HS-5 (cell line): Measurements from ENCODE around the gene VSTM2B.

ENCODE experiments used
- DNase-seq: peaks from one replicate; pipeline ENCODE4 v3.0.0-alpha.2; 2012; ENCODE audit warnings: low read depth

VSTM2B gene

DNA sequence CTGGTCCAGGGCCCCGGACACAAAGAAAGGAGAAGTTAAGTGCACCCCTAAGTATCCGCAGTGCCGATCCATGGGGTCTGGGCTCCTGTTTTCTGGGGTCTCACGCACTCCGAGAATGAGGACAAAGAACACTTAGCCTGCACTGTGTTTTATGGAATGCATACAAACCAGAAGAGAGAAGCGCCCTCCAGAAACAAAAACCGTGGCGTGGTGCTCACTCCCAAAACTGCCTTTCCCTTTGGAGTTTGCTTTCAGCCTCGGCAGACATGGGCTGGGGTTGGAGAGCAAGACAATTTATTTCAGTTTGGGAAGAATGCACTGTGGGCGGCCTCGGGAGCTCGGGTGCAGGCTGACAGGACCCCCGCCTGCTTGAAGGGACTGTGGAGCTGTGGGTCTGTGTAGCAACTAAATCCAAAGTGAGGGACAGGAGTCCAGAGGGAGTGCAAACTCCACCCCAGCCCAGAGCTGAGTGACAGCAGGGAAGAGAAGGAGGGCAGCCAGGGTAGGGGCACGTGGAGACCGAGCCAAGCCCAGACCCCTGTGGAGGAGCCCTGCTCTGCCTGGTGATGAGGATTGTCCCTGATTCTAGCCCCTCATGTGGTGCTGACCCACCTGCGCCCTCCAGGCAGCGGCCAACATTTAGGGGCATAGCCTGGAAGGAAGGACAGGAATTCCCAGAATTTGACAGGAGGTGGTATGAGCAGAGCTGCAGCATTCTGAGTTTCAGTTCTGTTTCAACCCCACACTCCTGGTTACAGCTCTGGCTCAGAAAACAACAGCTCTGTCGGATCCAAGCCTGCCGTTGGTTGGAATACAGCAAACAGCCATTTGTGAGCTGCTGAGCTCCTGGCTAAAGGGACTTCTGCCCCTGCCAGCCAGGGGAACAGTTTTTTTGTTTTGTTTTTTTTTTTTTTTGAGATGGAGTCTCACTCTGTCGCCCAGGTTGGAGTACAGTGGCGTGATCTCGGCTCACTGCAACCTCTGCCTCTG, 42.5 kb downstream of the VSTM2B start:
- no peak for DNase-seq

DNA sequence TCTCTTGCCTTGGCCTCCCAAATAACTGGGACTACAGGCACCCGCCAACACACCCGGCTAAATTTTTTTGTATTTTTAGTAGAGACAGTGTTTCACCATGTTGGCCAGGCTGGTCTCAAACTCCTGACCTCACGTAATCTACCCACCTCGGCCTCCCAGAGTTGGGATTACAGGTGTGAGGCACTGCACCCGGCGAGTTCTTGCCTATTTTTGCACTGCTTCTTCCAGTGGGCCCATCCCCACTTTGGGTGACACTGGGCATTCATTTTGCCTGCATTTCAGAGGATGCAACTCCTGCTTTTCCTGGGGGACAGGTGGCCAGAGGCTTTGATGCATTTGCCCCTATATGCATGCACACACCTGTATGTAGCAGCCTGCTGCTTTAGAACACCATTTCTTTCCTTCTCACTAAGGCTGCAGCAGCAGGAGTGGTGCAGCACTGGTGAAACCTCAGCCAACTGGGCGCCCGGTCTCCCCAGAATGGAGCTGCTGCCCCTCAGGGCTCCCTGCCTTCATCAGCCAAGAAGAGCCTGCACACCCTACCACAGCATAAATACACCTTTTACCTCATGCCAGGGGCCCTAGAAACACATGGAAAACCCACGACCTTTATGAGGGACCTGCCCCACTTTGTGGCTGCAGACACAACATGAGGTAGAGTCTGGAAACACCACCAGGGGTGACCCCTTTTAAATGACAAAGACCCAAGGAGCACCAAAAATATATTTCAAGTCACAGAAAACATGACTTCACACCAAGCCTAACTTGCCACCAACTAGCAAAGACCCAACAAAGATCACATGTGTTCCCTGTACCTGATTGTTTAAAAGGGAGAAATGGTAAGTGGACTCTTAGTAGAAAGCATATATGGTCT, 43.5 kb downstream of the VSTM2B start:
- no peak for DNase-seq

DNA sequence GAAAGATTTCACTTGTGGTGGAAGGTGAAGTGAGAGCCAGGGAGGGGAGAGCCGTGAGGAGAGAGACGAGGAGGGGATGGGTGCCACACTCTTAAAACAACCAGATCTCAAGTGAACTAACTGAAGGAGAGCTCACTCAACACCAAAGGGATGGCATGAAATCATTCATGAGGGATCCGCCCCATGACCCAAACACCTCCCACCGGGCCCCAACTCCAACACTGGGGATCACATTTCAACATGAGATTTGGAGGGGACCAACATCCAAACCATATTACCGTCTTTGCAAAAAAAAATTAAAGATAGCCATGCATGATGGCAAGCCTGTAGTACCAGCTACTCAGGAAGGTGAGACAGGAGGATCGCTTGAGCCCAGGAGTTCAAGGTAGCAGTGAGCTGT, 45.4 kb downstream of the VSTM2B start:
- no peak for DNase-seq

DNA sequence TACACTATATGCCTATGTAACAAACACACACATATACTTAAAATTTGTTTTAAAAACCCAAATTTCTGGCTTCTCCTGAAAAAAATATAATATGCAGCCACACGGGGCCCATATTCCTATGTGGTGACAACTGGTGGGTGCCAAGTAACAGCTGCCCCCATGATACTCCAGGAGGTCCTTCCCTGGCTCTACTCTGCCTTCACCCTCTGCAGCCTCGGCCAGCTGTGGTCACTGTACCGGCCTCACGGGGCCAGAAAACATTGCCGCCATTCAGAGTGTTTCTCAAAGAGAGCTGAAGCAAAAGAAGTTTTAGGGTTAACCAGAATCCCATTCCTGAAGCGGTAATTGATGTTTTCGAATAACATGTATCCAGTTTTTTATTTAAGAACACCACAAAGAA, 47.7 kb downstream of the VSTM2B start:
- DNase-seq: no peak

DNA sequence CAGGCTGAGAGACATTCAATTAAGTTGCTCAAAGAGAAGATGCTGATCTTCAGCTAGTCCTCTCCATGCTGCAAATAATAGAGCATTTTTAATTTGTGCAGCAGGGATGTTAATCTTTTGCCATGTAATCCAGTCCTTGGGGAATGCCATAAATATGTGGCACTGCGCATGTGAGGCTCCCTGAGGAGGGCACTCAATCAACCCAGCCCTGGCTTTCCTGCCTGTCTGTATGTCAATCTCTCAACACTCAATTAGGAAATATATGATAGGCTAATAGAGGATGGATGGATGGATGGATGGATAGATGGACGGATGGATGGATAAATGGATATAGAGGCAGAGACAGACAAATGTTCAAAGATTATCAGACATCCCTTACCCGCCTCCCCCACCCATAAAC, 48.7 kb downstream of the VSTM2B start:
- no peak for DNase-seq

DNA sequence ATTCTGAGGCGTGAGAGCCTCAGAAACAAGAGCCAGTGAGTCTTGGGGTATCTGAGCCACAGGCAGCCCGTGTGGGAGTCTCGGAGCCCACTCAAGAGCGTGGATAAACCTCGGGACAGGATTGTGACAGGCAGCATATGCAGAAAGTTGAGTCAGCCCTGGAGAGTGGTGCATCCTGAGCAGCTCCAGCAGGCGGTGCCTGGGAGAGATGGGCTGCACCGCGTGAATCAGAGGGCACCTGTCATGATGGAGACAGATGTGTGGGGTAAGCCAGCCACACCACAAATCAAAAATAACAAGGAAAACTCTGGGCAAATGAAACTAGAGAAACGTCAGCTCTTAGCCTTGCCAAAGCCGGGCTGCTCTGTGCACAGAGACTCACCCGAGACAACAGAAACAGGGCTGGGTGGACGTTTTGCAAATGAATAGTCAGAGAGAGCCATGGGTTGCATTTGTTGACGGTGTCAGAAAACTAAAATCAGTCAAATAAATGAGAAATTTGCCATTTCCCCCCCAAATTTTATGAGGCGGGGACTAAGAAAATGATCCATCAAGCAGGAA, 50.3 kb downstream of the VSTM2B start:
- DNase-seq: no peak

DNA sequence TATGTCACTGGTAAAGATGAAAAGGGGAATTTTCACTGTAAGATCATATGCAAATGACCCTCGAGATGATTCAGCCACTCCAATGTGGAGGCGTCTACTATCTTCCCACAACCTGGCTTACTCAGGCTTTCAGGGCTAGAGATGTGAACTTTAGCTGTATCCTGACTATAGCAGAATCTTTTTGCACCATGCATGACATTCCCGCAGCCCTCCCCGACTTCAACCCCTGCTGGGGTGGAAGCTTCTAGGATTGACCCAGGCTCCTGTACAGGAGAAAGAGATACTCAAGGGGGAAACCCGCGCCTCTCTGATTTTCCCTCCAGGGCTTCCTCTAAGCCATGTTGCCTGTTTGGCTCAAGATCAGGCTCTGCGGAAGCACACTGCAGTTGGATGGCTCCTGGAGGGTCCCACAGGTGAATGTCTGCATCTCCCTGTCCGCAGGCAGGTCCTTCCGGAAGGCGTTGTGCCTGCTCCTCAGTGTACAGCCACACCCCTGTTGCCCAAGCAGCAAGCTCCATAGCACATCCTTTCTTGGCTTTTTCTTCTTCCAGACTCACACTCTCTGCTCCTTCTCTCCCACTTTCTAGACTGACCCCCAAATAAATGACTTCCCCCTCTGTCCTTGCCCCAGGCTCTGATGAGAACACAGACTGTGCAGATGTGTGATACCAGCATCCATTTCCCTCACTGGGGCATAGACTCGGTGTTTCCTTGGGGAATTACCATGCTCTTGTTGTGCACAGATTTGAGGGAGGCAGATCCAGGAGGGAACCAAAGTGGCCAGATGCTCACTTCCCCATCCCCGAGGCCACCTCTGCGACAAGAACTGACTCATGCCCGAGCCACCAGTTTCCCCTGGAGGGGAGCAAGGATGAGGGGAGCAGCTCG, 51.2 kb downstream of the VSTM2B start:
- no peak for DNase-seq

DNA sequence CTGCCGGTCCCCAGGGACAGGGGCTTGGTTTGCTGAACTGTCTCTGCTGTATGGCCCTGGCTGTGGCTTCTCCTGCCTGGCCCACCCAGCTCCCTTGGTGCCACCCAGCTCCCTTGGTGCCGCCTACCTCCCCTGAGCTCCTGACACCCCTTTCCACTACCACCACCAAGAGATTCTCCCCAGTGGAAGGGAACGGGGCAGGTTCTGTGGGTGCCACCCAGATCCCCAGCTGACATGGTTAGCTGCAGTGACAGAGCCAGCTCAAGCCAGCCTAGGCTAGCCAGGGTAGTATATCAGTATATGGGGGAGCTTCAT, 51.8 kb downstream of the VSTM2B start:
- no peak for DNase-seq

DNA sequence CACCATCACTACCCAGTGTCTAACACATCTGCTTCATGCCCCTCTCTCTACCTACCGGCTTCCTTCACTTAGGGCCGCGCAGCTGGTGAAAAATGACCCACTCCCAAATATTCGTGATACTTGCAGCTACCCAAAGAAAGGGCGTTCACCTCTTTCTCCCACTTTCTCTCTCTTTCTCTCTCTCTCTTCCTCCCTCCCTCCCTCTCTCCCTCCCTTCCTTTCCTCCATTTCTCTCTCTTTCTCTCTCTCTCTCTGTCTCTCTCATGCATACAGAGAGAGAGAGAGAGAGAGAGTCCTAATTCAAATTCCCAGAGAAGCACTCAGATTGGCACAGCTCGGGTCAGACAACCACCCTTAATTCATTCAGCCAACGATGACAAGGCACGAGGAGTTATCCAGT, 52.6 kb downstream of the VSTM2B start:
- no peak for DNase-seq

DNA sequence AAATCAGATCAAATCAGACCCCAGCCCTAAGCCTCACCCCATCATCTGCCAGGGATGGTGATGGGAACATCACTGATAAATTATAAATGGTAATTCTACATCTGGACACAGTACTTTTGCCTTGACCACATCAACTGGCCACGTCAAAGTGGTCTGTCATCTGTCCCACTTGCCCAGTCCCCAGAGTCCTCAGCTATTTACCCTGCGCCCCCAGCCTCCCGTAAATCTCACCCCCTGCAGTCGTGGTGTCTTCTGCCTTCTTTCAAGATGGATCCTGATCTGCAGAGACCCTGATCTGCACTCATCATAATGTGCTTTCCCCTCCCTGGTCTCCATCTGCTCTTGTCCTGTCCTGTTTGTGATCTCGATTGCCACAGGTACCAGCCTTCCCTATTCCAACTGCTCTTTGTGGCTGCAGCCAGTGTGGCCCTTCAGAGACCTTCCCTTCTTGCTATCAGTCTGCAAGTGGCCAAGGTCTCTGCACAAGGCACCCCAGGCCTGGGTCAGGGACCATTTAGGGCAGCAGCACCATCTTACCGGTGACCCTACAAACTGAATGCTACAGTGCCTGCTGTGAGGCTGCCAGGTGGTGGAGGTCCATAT, 53.6 kb downstream of the VSTM2B start:
- DNase-seq: no peak

DNA sequence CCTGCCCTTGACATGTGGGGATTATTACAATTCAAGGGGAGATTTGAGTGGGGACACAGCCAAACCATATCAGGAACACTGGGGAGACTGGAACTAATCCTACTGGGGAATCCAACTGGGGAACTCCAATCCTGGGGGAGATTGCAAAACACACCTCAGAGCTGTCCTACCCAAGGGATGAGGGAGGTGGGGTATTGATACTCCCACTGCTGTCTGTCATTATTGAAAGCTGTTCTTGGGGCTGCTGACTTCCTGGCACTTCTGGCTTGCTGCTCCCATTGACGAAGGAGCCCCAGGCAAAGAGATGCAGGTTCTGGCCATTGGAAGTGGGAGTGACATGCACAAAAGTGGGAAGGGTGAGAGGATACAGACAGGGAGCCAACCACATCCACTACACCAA, 55.6 kb downstream of the VSTM2B start:
- DNase-seq: no peak

DNA sequence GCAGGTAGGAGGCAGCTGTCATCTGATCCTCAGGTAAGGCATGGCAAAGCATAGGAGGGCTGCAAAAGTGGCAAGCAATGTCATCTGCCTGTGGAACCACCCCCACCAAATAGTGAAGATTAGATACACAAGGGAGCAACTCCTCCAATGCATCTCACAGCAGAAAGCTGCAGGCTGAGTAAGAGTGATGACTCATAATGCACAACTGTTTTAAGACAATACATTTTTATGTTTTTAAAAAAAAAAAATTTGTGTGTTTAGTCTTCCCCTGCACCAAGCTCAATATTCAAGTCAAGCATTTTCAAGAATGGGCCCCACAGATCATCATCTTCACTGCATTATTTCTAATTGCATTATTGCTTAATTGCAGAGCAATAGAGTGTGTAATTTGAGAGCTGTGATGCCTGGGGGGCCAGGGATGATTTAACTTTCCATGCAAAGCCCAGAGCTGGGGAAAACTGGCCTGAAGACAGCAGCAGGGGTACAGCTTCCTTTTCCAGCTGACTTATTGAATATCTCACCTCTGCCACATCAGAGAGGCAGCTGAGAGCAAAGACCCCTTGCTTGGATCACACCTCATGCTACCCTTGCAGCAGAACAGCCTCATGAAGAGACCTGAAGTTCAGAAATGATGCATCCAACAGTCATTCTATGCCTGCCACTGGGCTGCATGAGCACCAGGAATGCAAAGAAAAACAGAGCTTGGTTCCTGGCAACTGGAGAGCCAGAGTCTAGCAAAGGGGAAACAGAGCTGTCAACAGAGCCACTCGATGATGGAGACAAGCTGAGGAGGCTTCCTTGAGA, 57.6 kb downstream of the VSTM2B start:
- DNase-seq: no peak

DNA sequence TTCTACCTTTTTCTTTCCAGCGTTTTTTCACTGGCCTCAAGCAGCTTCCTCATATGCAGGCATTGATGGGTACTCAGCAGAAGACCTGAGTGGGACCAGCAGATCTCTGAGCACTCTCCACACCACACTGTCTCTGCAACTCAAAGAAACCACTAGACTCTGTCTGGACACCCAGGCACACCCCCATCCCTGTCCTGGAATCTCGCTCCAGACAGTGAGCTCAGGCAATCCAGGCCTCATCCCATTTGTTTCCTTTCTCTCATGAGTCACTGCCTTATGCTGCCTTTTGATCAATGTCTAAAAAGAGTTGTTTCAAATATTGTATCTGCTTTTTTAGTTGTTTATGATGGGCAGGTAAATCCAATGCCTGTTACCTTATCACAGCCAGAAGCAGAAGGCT, 60.6 kb downstream of the VSTM2B start:
- DNase-seq: no peak

DNA sequence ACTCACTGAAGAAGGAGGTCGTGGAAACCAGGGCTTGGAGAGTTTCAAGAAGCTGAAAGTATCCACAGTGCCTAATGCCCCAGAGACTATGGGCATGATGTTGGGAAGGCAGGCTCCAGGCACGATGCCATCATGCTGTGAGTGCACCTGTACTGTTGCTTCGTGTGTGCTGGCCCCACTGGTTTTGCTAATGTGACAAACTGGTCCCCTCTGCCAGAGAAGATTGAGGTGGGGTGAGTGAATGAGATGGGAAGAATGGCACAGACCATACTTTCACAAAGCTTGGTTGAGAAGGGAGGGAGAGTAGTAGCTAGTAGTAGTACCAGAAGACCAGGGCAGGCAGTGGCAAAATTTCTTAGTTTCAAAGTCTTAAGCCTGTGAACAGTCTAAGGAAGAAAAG, 61.3 kb downstream of the VSTM2B start:
- no peak for DNase-seq

DNA sequence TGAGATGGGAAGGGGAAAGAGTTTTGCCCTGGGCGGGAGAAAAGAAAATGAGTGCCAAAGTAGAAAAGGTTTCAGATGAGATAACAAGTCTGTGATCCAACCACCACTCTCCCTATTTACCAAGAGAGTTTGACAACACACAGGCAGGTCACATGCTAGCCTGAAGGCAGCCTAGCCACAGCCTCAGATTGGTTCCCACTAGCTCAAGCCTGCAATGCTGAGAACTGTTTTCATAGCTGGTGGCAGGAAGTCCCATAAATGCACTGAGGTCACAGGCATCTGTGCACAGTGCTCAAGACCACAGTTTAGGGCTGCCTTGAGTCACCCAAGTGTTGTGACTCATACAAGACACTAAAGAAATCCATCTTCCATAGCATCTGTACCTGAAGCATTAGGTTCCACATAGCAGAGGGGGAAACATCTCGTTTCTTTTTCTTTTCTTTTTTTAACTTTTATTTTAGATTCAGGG, 61.8 kb downstream of the VSTM2B start:
- no peak for DNase-seq

DNA sequence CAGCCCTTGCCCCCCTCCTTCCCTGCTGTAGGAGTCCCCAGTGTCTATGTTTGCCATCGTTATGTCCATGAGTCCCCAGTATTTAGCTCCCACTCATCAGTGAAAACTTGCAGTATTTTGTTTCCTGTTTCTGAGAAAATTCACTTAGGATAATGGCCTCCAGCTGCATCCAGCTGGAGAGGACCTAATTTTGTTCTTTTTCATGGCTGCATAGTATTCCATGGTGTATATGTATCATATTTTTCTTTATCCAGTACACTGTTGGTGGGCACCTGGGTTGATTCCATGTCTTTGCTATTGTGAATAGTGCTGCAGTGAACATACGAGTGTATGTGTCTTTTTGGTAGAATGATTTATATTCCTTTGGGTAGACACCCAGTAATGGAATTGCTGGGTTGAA, 62.3 kb downstream of the VSTM2B start:
- DNase-seq: no peak

DNA sequence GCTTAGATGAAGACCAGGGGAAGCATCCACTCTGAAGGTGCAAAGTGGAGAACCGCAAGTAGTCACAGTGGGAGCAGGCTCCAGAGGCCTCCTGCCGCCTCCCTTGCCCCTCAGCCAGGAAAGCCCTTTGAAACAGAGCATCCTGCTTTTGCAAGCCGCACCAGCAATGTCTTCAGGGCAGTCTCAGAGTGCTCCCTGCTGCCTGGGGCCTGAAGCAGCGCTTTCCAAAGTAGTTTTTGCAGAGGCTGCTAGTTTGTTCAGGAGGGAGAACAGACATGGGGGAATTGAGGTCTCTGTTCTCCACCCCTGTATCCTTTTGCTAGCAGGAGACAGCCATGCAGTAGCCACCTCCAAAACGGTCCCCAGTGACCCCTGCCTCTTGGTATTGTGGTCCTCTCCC, 64.5 kb downstream of the VSTM2B start:
- DNase-seq: no peak

DNA sequence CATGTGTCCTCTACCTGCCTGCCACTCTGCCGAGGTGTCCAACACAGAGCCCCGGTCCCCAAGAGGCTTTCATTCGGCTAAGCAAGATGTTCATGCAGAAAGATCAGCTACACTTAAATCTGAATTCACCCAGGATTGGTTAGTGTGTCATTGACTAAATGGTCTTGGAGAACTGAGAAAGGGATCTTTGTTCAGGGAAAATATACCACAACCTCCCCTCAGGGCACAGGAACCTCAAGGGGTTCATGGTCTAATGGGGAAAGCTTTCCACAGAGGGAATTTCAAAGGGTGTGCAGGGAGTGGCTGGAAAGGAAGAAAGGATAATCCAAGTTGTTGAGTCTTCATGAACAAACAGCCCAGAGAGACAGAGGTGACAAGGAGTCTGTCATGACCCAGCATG, 65.9 kb downstream of the VSTM2B start:
- no peak for DNase-seq

DNA sequence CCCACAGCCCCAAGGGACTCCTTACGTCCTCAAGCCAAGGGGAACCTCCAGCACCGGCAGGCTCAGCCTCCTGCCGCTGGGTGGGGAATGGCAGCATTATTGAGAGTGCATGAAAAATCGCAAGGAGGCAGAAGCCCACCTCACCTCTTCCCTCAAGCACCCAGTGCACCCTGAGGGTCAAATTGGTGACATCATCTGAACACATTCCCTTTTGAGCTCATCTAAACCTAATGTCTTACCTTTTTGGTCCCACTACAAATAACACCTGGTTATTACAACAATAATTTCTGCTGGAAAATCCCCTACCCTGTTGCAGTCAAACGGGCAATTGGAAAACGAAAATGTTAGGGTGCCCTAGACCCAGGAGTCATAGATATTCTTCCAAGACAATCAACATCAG, 68.1 kb downstream of the VSTM2B start:
- no peak for DNase-seq

DNA sequence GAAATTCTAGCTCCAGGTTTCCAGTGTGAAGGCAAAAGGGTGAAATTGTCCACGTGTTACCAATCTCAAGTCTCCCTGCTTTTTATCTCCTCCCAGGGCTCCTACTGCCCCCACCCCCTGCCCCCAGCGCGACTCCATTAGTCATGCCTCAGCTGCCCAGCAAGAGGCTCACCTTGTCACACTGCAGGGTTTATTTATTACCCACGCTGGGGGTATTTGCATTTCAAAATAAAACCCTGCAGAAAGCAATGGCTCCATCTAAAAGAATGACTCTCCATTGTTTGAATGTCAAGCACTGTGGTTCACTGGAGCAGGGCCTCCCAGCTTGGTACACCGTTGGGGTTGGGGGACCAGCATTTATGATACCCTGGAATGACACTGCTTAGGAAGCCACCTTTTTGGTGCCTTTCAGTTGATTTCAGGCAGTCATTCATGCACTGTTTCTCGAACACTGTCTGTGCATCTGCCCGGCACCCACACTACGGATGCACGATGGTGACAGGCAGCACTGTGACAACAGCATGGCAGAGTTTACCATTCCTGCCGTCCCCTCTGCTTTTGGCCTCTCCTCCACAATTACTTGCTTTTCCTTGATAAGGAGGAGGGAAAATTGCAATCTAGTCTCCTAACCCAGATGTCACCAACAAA, 70.4 kb downstream of the VSTM2B start:
- DNase-seq: no peak
